BJ (cell line): ENCODE results near the gene SWT1. TPM values are rescaled to one million over a fixed set of nuclear protein-coding genes. Genes with fewer than 3 reads are reported as not detected.
A peak's percentile ranks its signal among the peaks of the same experiment; 100 is the strongest.

Source experiments
- CTCF ChIA-PET: fragments of 350-600 bp; formaldehyde crosslinking; extraction: SDS; loops from one replicate; lab custom pipeline; 2021; ENCODE audit warnings: antibody characterized with exemption, inconsistent platforms; lab: Yijun Ruan, JAX
- POLR2A ChIA-PET: fragments of 300-600 bp; sonication (Branson Sonifier 250); formaldehyde crosslinking; extraction: SDS; loops from one replicate; lab custom pipeline; 2021; ENCODE audit warnings: antibody characterized with exemption; lab: Charles Lee
- DNase-seq: peaks from one replicate; pipeline ENCODE4 v3.0.0-alpha.2; 2011; ENCODE audit warnings: low read depth
- H3K27me3 ChIP-seq: 2 replicates; pipeline ENCODE4 v1.6.0; 2011; ENCODE audit warnings: low read length; ENCODE audit not compliant: control insufficient read depth, insufficient read depth
- H3K36me3 ChIP-seq: 2 replicates; pipeline ENCODE4 v1.5.1; 2011; ENCODE audit warnings: low read length; ENCODE audit not compliant: control insufficient read depth, insufficient read depth
- H3K4me3 ChIP-seq: 2 replicates; pipeline ENCODE4 v1.5.1; 2011; ENCODE audit warnings: low read depth, mild to moderate bottlenecking, control low read depth, low read length
- CTCF ChIP-seq: IDR thresholded peaks from 2 replicates; pipeline ENCODE4 v1.5.1; 2011; ENCODE audit warnings: low read depth, mild to moderate bottlenecking, control low read depth, inconsistent platforms, low read length, moderate library complexity; ENCODE audit not compliant: insufficient read depth
- polyA plus RNA-seq: library from polyadenylated mRNA; depleted of rRNA; stranded (reverse); fragments of >200 nt; gene quantifications from 2 replicates; pipeline ENCODE4 v1.2.3, GENCODE V29; 2011

The SWT1 gene
- polyA plus RNA-seq, 1 experiment, result 0.78 TPM

GRCh38 chr1:185311589-185312225 lies 154.7 kb downstream of the SWT1 start:
- ChIA-PET POLR2A (no interaction called here), CTCF (no interaction called here)
- DNase-seq, result no peak
- no peak for TF ChIP-seq CTCF
- Histone ChIP-seq H3K4me3 (no peak overlapping the region), H3K36me3 (peaks cover 4% of the 10 kb centered on the region), H3K27me3 (no peaks in the 10 kb centered on the region)

- CTCF ChIA-PET, result interaction anchor here (1.3 to 1.7 kb wide), 2 partner anchors 155 to 358 kb away, joined by 5 to 6 read pairs; partner anchors contain the start of genes SWT1 and TRMT1L
- H3K27me3 ChIP-seq, result no peaks in the 10 kb centered on the region
- TF ChIP-seq CTCF, result no peak
- H3K36me3 ChIP-seq, result peaks cover 3% of the 10 kb centered on the region
- POLR2A ChIA-PET, result no interaction called here
- H3K4me3 ChIP-seq, result no peak overlapping the region
- DNase-seq, result no peak
Observed at GRCh38 chr1:185312361-185313138, 155.6 kb downstream of the SWT1 start.

GRCh38 chr1:185314411-185314810 lies 157.4 kb downstream of the SWT1 start:
- TF ChIP-seq CTCF, result no peak
- H3K27me3 ChIP-seq, result no peaks in the 10 kb centered on the region
- no peak for DNase-seq
- no peak overlapping the region; the same call in none of the 2 replicates for H3K4me3 ChIP-seq
- POLR2A ChIA-PET, result no interaction called here
- CTCF ChIA-PET, result interaction anchor here (0.9 to 1.7 kb wide), 5 partner anchors 15 to 356 kb away, joined by 3 to 6 read pairs (median 4); no protein-coding TSS in a partner anchor
- H3K36me3 ChIP-seq, result peaks cover 2% of the 10 kb centered on the region; the same call in 1 of the 2 replicates

- DNase-seq, result no peak
- no peak for TF ChIP-seq CTCF
- Histone ChIP-seq H3K36me3 (no peaks in the 10 kb centered on the region; the same call in 1 of the 2 replicates), H3K4me3 (peak overlapping the region; percentile 85), H3K27me3 (no peaks in the 10 kb centered on the region)
- ChIA-PET POLR2A (interaction anchor here (2.0 kb wide), 1 partner anchor 226 kb away, joined by 8 read pairs; no protein-coding TSS in a partner anchor), CTCF (interaction anchor here (0.6 to 1.6 kb wide), 3 partner anchors 167 to 354 kb away, joined by 3 to 5 read pairs (median 4); no protein-coding TSS in a partner anchor)
Observed at GRCh38 chr1:185315445-185316071, 158.6 kb downstream of the SWT1 start.
